Measurements from ENCODE around the gene SLC12A7.
"Not testable (repeated sequence)": the region's sequence is repeated elsewhere in the genome, so short reads cannot be mapped to it uniquely, and the experiment has no call there.

The SLC12A7 gene

DNA sequence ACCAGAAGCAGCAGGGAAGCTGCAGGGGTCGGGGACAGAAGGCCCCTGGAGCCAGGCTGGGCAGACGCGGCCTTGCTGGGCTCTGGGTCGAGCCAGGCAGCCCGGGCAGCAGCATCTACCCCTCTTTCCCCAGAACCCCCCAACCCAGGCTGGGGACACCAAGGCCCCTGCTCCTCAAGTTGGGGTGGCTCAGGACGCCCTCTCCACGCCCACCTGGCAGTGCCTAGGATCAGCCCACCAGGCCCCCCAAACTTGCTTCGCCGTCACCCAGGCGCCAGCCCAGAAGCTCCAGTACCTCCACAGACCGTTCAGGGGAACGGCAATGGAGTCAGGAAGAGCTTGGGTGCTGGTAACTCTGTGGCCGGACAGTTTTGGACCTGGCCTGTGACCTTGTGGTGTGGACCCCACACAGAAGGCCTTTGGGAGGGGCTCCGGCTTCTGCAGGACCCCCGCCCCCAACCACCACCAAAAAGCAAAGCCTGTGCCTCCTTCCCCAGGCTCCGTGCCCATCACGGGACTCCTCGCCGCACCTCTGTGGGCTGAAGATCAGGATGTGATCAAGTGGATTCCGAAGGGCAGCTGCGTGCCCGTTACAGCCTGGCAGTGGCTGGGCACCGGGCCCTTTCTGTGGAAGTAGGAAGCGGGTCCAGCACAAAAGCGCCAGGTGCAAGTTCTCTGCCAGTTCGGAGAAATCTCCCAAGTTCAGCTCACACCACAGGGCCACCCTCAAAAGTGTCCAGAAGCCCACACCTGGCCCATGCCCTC, 2.1 kb downstream of the SLC12A7 start:
- DNase-seq (ENCODE audit: low spot score): no peak

DNA sequence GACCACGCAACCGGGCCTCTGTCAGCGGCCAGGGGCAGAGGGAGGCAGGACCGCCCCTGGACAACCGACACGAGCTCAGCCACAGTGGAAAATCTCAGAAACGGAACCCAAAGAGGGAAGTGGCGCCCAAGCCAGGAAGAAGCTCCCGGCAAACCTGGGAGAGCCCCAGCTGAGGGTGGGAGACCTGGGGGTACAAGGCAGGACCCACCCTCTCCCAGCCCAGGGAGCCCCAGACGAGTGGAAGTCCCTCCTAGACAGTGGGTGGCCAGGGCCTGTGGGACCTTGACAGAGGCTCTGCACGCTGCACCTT, 3.0 kb downstream of the SLC12A7 start:
- DNase-seq (ENCODE audit: low spot score): no peak

DNA sequence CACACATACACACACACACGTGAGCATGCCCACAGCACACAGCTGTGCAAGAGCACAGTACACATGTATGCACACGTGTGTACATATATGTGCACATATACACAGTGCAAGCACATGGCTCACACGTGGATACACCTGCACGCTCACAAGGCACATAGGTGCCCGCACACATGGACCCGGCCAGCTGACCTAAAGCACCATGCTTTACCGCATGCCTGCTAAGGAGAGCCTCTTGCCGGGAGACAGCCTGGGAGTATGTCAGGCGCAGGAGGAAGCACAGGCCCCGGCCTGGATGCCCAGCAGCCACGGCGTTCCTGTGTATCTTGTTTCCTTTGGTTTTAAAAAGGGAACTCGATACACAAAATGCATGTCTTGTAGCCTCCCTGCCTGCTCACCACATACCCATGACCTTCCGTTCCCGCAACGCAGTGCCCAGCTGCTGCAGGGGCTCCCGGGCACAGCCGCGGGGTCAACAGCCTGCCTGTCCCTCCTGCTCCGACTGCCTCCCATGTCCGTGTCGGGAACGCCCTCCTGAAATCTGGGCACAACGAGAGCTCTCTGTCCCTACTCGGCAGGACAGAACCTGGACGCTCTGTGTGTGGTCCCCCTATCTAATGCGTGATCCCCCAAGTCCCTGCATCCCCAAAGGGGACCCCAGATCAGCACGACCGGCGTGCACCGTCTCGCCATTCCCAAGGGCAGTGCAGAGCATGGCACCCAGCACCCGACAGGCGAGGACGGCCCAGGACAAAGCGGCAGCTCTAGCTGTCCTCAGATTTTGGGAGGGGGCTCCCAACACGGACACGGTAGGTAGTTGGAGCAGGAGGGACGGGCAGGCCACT, 3.6 kb downstream of the SLC12A7 start:
- no peak for DNase-seq (ENCODE audit: low spot score)

DNA sequence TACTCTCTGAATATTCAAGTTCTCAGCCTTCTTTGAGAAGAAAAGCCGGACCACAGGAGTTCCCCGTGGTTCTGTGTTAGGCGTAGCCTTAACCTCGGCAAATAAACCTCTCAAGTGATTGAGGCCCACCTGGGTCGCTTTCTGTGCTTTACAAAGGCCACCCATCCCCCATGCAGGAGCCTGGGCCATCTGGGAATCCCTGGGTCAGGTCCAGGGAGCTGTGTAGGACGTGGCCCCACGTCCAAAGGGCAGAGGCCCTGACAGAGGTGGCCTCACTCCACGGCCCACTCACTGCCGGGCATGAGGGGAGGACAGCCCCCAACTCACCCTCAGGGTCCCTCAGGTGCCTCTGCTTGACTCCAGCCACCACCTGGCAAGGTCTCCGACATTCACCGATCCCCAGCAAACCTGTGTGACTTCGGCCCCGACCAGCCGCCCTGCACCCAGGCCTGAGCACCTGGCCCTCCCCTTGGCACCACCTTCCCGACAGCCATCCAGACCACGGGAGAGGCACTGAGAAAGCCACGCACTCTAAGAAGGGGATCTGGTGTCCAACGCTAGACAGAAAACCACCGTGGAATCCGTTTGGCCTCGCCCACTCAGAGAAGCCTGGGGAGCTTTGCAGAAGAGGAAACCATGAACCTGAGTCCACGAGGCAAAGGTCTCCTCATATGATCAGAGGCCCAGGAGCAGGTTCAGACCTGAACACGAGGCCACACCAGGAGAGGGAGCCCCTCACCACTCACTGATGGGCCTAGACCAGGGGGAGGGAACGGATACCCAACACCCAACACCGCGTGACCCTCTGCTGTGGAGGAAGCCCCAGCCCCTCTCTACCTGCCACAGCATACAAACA, 4.5 kb downstream of the SLC12A7 start:
- DNase-seq (ENCODE audit: low spot score): no peak

DNA sequence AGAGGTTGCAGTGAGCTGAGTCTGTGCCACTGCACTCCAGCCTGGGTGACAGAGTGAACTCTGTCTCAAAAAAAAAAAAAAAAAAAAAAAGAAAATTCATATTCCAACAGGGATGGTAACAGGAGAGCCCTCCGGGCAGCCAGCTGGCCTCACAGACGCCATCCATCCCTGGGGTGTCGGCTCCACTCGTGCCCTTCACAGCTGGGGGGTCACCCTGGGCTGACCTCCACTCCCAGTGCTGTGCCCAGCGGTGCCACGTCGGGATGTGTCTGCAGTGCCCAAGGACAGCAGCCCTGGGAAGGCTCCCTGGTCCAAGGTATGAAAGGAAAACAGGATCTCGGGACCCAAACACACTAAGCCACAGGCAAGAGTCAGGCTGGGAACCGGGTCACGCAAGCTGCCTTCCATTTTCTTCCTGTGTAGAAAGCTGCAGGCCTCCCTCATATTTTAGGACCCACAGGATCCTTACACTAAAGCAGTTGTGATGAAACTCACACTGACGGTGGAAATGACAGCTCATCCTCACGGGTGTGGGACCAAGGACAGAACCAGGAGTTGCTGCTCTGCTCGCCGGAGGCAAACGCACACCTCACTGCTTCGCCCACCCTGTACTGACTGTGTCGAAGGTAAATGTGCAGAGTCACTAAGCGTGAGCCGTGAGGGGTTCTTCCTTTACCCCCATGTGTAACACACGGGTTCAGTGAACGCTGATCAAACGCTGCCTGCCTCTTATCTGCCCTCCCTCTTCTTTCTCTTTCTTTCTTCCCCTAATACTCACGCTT, 5.3 kb downstream of the SLC12A7 start:
- no peak for DNase-seq (ENCODE audit: low spot score)

DNA sequence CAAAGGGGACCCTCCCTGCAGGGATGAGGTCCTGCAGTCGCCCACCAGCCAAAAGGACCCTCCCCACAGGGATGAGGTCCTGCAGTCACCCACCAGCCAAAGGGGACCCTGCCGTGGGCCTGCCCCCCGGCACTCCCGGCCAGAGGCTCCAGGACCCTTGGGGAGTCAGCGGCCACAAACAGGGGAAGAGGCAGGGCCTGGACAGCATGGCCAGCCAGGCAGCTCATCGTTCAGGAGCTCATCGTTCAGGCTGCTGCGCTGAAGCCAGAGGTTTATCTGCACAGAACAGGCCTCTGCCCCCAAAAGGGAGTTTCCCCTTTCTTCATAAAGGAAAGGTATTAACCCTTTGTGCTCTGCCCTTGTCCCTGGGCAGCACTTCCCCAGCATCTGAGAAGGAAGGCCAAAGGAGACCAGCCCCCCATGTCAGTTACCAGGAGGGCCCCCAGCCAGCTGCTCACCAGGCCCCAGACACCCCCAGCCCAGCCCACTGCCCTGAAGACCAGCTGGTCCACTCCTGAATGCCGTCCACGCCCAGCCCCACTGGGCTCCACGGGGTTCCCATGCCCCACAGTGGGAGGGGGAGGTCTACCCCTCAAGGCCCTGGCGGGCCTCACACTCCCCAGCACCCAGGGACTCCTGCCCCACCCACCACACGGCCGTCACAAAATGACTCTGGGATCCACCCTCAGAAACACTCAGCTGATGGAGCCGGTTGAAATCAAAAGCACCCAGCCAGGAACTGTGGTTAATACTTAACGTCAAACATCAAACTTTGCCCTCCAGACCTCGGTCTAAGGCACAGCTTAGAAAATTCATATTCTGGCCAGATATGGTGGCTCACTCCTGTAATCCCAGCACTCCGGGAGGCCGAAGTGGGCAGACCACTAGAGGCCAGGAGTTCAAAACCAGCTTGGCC, 6.3 kb downstream of the SLC12A7 start:
- DNase-seq (ENCODE audit: low spot score): no peak

DNA sequence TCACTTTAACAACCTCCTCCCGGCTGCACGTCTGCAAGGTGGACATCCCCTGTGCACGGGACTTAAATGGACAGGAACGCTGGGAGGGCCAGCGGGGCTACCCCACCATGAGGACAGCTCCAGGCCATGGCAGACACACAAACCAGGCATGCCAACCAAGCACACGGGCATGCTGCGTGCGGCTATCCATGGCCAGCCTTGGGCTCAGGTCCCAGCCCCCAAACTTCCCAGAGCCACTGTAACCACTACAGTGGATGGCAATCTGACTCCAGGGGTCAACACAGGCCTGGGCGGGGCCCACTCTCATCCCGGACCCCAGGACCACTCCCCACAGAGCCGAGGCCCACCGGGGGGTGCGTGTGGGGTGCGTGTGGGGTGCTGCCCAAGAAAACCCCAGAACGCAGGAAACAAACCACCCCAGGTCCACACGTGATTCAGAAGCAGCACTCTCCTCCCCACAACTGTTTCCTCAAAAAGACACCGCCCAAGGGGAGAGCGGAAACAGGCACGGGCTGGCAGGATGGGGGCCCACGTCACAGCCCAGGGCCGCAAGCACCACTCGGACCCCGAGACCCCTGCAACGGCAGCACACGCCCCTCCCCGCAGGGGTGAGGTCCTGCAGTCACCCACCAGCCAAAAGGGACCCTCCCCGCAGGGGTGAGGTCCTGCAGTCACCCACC, 7.4 kb downstream of the SLC12A7 start:
- no peak for DNase-seq (ENCODE audit: low spot score)

DNA sequence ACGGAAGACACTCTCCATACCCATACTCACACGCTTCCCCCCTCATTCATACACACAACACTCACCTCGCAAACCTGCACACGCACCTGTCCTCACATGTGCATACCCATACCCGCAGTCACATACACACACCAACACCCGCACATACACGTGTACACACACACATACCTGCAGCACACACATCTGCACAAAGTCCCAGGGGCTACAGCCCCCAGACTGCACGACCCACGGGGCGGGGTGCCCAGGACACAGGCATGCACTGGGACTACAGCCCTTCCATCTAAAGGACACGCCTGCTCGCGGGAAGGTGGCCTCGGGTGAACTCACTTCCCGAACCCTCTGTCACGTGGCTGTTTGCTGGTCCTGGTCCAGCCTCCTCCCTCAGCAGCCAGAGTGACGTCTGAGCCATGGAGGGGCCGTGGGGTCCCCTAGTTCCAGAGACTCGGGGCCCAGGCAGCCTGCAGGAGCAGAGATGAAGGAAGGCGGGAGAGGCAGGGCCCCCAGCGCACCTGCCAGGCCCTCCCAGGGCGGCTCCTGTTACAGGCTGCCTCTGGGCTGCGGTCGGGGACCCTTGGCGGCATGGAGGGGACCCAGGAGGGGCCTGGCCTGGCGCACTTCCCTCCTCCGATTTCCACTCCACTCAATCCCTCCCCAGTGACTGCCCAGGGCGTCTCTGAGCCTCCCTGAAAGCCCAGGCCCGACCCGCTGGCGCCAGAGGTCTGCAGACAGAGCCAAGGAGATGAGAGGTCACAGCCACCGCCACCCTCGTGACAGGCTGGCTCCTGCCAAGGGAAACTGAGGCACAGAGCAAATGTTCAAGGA, 8.1 kb downstream of the SLC12A7 start:
- no peak for DNase-seq (ENCODE audit: low spot score)

DNA sequence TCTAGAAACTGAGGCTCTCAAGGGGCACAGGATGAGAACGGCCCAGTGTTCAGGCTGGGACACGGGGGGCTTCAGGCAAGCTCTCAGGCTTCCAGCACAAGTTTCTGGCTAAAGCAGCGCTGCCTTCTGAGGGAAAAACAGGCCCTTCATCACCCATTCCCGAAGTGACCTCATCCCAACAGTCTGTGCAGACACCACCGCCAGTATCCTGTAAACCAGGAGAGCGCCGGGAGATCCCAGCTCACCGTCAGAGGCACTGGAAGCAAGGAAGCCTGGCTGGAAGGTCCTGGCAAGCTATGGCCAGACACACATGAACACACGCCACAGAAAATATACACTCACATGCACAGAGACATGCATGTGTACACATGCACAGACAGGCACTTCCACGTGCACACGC, 8.8 kb downstream of the SLC12A7 start:
- DNase-seq (ENCODE audit: low spot score): no peak

DNA sequence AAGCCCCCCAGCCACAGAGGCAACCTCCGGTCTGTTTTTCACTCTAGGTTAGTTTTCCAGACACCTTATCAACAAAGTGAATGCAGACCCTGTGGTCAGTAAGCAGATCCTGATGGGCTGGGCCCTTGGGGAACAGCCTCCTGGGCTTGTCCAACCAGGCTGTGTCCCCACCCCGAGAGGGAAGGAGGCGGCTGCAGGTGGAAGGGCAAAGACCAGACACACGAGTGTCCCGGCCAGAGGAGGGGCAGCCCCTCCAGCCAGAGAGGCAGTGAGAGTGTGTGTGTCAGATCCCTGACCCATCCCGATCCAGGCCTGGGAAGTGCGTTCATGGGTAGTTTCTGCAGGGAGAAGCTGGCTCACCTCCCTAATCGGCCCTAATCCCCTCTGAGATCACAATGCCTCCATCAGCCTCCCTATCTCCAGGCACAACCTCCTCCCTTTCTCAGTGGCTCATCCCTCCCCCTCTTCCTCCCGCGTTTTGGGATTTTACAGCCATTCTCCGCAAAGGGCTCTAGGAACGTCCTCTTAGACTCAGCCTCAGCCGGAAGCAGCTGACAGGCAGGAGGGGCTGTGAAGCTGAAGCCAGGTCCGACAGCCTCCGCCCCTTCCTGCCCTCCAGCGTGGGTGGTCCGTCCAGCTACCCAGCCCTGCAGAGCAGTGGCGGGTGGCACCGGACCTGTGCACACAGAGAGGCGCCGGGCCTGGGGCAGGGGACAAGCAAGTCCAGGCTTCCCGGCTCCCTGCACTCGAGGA, 9.7 kb downstream of the SLC12A7 start:
- DNase-seq (ENCODE audit: low spot score): no peak

DNA sequence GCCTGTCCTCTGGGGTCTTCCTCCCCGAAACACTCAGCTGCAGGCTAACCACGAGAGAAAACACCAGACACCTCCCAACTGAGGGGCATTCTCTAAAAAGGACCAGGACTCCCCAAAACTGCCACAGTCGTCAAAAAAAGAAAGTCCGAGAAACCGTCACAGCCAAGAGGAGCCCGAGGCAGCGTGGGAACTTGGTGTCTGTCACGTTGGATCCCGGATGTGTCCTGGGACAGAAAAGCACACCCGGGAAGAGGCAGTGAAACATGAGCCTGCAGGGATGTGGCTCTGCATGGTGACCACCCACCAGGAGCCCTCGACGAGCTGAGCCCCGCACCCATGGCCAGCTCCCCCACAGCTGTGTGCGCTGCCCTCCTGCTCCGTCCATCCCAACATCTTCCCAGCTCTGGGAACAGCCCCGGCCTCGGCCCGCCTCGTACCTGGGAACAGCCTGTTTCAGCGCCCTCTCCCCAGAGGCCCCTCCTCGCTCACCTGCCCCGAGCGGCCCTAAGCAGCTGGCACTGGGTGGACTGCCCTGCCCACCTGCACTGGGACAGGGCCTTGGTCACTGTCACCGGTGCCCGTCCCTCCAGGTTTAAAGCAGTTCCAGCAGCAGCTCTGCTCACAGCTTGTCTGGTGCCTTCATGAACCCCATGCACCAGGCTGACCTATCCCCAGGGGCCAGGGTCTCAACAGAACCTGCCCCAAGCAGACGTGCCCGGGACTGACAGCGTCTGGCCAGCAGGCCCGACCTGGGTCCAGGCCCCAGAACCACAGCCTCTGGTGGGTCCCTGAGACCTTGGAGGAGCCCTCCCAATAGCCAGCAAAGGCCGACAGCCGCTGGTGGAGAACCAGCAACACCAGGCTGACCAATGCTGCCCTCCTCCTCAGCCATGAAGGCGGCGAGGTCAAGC, 10.9 kb downstream of the SLC12A7 start:
- DNase-seq (ENCODE audit: low spot score): no peak

DNA sequence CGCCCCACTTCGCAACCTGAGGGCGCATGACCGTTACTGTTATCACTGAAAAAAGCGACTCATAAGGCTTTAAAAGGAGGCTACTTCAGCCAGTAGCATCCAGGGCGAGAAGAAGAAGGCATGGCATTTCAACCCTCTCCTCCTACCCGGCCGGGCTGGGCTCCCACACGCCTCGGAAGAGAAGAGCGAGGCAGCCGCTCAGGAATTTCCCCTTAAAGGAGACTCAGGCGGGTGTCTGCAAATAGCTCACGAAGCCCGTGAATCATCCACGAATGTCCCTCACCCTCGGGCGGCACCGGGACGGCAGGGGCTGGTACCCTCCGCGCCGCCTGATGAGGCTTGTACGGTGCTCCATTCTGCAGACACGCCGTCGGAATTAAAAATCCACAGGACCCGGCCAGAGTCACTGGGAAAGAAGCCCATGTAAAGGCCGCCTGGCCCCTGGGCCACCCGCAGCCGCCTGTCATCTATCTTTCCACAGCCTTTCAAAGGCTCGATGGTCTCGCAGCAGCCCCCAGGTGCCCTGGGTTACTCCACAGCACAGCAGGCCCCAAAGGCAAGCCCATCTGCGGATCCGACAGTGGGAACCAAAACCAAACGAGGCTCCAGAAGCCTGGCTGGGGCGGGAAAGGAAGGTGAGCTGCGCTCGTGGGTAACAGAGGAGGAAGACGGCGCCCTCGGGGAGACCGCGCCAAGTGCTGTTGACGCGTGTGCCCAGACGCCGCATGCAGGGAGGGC, 11.8 kb downstream of the SLC12A7 start:
- DNase-seq (ENCODE audit: low spot score): no peak

DNA sequence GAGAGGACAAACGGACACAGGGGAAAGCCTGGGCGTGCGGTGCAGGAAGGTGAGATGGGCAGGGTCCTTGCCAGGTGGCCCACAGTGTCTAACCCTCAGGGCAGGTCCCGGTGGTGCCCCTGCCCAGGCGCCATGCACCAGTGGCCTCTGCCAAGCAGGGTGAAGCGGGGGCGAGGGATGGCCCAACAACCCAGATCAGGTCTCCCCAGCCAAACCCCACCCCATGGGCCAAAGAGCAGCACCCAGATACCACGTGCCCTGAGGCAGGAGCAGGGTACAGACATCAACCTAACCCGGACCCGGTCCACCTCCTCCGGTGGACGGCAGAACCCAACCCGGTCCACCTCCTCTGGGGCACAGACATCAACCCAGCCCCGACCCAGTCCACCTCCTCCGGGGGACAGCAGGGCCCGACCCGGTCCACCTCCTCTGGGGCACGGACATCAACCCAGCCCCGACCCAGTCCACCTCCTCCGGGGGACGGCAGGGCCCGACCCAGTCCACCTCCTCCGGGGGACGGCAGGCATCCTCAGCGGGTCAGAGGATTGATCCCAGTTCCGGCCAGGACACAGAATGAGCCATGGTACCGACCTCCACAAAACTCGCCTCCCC, 12.8 kb downstream of the SLC12A7 start:
- DNase-seq (ENCODE audit: low spot score): no peak

DNA sequence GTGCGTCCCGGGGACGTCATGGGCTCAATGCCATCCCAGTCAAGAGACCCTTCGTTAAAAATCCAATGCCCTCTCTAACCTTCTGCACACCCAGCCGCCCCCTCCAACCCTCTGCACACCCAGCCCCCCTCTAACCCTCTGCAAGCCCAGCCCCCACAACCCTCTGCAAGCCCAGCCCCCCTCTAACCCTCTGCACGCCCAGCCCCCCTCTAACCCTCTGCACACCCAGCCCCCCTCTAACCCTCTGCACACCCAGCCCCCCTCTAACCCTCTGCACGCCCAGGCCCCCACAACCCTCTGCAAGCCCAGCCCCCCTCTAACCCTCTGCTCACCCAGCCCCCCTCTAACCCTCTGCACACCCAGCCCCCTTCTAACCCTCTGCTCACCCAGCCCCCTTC, 13.9 kb downstream of the SLC12A7 start:
- not testable (repeated sequence) for DNase-seq (ENCODE audit: low spot score)

DNA sequence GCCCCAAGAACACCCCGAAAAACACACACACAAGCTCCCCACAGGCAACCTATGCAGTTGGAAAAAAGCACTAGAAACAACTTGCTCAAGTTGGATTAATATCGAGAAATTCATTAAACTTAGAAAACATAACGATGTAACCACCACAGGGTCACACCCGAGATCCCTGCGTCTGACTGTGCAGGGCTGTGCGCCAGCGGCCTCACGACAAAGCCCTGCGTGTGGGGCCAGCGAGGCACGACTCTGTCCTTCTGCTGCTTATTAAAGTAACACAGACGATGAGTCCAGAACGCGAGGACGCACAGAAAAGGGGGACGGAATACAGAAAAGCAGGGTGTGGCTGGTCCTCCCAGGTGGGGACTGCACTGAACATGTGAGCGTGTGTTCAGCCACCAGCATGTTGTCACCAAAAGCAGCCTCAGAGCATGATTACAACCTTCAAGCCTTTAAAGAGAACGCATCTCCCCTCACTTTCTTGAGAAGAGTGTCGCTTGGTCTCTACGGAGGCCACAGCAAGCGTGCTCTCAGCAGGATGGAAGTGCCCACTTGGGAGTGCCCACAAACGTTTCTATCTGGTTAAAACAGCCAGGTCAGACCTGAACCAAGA, 14.4 kb downstream of the SLC12A7 start:
- DNase-seq (ENCODE audit: low spot score): no peak

DNA sequence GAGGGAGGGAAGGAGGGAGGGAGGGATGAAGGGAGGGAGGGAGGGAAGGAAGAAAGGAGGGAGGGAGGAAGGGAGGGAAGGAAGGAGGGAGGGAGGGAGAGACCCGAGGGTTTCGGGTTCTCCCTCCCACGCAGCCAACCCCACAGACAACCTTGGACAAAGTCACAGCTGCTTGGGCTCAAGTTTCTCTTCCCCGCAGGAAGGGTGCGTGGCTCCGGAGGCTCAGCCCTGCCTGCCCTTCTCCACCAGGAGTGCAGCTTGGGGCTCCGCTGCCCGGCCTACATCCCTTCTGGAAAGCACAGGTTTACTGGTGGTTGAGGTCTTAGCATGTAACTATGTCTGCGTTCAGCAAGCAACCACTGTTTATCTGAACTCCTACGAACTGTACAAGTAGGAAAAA, 15.0 kb downstream of the SLC12A7 start:
- no peak for DNase-seq (ENCODE audit: low spot score)
